HEK293 (cell line): ENCODE results near the gene IGF2BP1.

Source experiments
- BCL11B ChIP-seq: fragments of 450-650 bp; formaldehyde crosslinking; IDR thresholded peaks from 2 replicates; pipeline ENCODE4 v1.5.1; 2016; ENCODE audit warnings: low read depth, missing biosample characterization, missing genetic modification characterization
- GLI2 ChIP-seq: fragments of 450-650 bp; formaldehyde crosslinking; IDR thresholded peaks from 2 replicates; pipeline ENCODE4; 2017; ENCODE audit warnings: missing biosample characterization, missing genetic modification characterization, low read depth, borderline replicate concordance
- GLI4 ChIP-seq: fragments of 450-650 bp; formaldehyde crosslinking; IDR thresholded peaks from 2 replicates; pipeline ENCODE4 v1.5.1; 2016; ENCODE audit warnings: missing biosample characterization, missing genetic modification characterization
- OSR2 ChIP-seq: fragments of 450-650 bp; formaldehyde crosslinking; IDR thresholded peaks from 2 replicates; pipeline ENCODE4 v1.5.1; 2016; ENCODE audit warnings: missing biosample characterization, missing genetic modification characterization
- PRDM1 ChIP-seq: fragments of 450-650 bp; formaldehyde crosslinking; IDR thresholded peaks from 2 replicates; pipeline ENCODE4; 2016; ENCODE audit warnings: missing biosample characterization, missing genetic modification characterization
- ZFP37 ChIP-seq: fragments of 450-650 bp; formaldehyde crosslinking; IDR thresholded peaks from 2 replicates; pipeline ENCODE4 v1.5.1; 2016; ENCODE audit warnings: missing biosample characterization, missing genetic modification characterization
- ZFP69B ChIP-seq: fragments of 450-650 bp; formaldehyde crosslinking; IDR thresholded peaks from 2 replicates; pipeline ENCODE4 v1.5.1; 2016; ENCODE audit warnings: missing biosample characterization, missing genetic modification characterization
- ZNF132 ChIP-seq: fragments of 450-650 bp; formaldehyde crosslinking; IDR thresholded peaks from 2 replicates; pipeline ENCODE4 v1.5.1; 2017; ENCODE audit warnings: missing biosample characterization, missing genetic modification characterization, borderline replicate concordance
- ZNF146 ChIP-seq: fragments of 450-650 bp; formaldehyde crosslinking; IDR thresholded peaks from 2 replicates; pipeline ENCODE4 v1.5.1; 2016; ENCODE audit warnings: missing biosample characterization, missing genetic modification characterization
- ZNF2 ChIP-seq: fragments of 450-650 bp; formaldehyde crosslinking; IDR thresholded peaks from 2 replicates; pipeline ENCODE4 v1.5.1; 2016; ENCODE audit warnings: missing biosample characterization, missing genetic modification characterization
- ZNF211 ChIP-seq: fragments of 450-650 bp; formaldehyde crosslinking; IDR thresholded peaks from 2 replicates; pipeline ENCODE4 v1.5.1; 2016; ENCODE audit warnings: low read depth, missing biosample characterization, missing genetic modification characterization
- ZNF214 ChIP-seq: fragments of 450-650 bp; formaldehyde crosslinking; IDR thresholded peaks from 2 replicates; pipeline ENCODE4 v1.5.1; 2017; ENCODE audit warnings: missing biosample characterization, mild to moderate bottlenecking, missing genetic modification characterization, borderline replicate concordance
- ZNF248 ChIP-seq: fragments of 450-650 bp; formaldehyde crosslinking; IDR thresholded peaks from 2 replicates; pipeline ENCODE4 v1.5.1; 2017; ENCODE audit warnings: missing biosample characterization, missing genetic modification characterization
- ZNF292 ChIP-seq: fragments of 450-650 bp; formaldehyde crosslinking; IDR thresholded peaks from 2 replicates; pipeline ENCODE4 v1.5.1; 2016; ENCODE audit warnings: low read depth, missing biosample characterization, missing genetic modification characterization, borderline replicate concordance
- ZNF311 ChIP-seq: fragments of 450-650 bp; formaldehyde crosslinking; IDR thresholded peaks from 2 replicates; pipeline ENCODE4 v1.5.1; 2017; ENCODE audit warnings: missing biosample characterization, missing genetic modification characterization, borderline replicate concordance
- ZNF335 ChIP-seq: fragments of 450-650 bp; formaldehyde crosslinking; conservative IDR thresholded peaks from 2 replicates; pipeline ENCODE4 v1.5.1; 2016; ENCODE audit warnings: missing biosample characterization, missing genetic modification characterization
- ZNF48 ChIP-seq: fragments of 450-650 bp; formaldehyde crosslinking; IDR thresholded peaks from 2 replicates; pipeline ENCODE4 v1.5.1; 2016; ENCODE audit warnings: missing biosample characterization, missing genetic modification characterization
- ZNF501 ChIP-seq: fragments of 450-650 bp; formaldehyde crosslinking; IDR thresholded peaks from 2 replicates; pipeline ENCODE4 v1.5.1; 2016; ENCODE audit warnings: missing biosample characterization, missing genetic modification characterization
- ZNF544 ChIP-seq: fragments of 450-650 bp; formaldehyde crosslinking; IDR thresholded peaks from 2 replicates; pipeline ENCODE4 v1.5.0; 2017; ENCODE audit warnings: missing biosample characterization, missing genetic modification characterization
- ZNF610 ChIP-seq: fragments of 450-650 bp; formaldehyde crosslinking; IDR thresholded peaks from 2 replicates; pipeline ENCODE4 v1.5.1; 2016; ENCODE audit warnings: missing biosample characterization, missing genetic modification characterization, borderline replicate concordance
- ZNF660 ChIP-seq: fragments of 450-650 bp; IDR thresholded peaks from 2 replicates; pipeline ENCODE4 v1.5.1; 2018; ENCODE audit warnings: missing biosample characterization, mild to moderate bottlenecking, missing genetic modification characterization
- ZNF701 ChIP-seq: fragments of 450-650 bp; formaldehyde crosslinking; IDR thresholded peaks from 2 replicates; pipeline ENCODE4 v1.5.1; 2016; ENCODE audit warnings: missing biosample characterization, missing genetic modification characterization
- ZNF768 ChIP-seq: fragments of 450-650 bp; formaldehyde crosslinking; IDR thresholded peaks from 2 replicates; pipeline ENCODE4 v1.5.1; 2018; ENCODE audit warnings: missing biosample characterization, mild to moderate bottlenecking, missing genetic modification characterization
- TF ChIP-seq, protein P1 (sequence below): fragments of 450-650 bp; formaldehyde crosslinking; IDR thresholded peaks from 2 replicates; pipeline ENCODE4 v1.5.1; 2016; ENCODE audit warnings: missing biosample characterization, missing genetic modification characterization, low read depth
- TF ChIP-seq, protein P2 (sequence below): fragments of 450-650 bp; formaldehyde crosslinking; IDR thresholded peaks from 2 replicates; pipeline ENCODE4 v1.5.1; 2016; ENCODE audit warnings: missing biosample characterization, missing genetic modification characterization
- TF ChIP-seq, protein P3 (sequence below): fragments of 450-650 bp; formaldehyde crosslinking; IDR thresholded peaks from 2 replicates; pipeline ENCODE4 v1.5.1; 2016; ENCODE audit warnings: missing biosample characterization, missing genetic modification characterization, borderline replicate concordance
- TF ChIP-seq, protein P4 (sequence below): fragments of 450-650 bp; formaldehyde crosslinking; IDR thresholded peaks from 2 replicates; pipeline ENCODE4 v1.5.1; 2016; ENCODE audit warnings: missing biosample characterization, missing genetic modification characterization
- TF ChIP-seq, protein P5 (sequence below): fragments of 450-650 bp; formaldehyde crosslinking; IDR thresholded peaks from 2 replicates; pipeline ENCODE4 v1.5.1; 2016; ENCODE audit warnings: missing biosample characterization, missing genetic modification characterization

The IGF2BP1 gene

DNA sequence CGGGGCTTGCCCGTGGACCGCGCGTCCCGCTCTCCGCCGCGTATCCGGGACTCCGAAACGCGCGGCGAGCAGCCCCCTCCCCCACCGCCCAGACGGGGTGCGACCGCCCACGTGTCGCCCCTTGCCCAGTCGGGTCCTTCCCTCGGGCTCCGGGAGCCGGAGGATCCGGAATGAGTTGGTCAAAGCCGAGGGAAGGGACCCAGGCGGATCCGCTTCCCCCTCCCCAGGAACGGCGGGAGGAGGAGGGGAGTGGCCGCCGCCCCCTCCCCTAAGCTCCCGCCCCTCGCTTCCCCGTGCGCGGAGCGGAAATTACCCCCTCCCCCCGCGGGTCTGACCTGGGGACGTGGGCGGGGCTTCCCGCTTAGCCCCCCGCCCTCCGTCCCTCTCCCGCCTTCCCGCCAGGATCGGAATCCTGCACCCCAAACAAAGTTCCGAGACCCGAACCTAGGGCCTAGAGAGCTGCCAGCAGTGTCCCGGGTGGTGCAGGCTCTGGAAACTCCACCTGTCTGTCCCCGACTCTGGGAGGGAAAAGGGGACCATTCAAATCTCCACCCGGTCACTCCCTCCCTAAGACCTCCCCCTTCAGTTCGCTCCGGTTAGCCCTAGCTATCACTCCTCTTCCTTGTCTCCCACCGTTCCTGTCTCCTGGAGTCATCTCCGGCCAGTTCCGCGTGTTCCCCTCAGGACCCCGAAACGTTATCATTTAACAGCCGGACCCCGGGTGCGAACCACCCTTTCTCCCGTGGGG, 1.0 kb upstream of the IGF2BP1 start (continued):
- no peak for TF ChIP-seq ZFP69B (tag by site-specific recombination)
- 0 out of 2 replicates have a peak, but pooled peaks have one; percentile 22 for TF ChIP-seq OSR2
- TF ChIP-seq, protein P1, sequence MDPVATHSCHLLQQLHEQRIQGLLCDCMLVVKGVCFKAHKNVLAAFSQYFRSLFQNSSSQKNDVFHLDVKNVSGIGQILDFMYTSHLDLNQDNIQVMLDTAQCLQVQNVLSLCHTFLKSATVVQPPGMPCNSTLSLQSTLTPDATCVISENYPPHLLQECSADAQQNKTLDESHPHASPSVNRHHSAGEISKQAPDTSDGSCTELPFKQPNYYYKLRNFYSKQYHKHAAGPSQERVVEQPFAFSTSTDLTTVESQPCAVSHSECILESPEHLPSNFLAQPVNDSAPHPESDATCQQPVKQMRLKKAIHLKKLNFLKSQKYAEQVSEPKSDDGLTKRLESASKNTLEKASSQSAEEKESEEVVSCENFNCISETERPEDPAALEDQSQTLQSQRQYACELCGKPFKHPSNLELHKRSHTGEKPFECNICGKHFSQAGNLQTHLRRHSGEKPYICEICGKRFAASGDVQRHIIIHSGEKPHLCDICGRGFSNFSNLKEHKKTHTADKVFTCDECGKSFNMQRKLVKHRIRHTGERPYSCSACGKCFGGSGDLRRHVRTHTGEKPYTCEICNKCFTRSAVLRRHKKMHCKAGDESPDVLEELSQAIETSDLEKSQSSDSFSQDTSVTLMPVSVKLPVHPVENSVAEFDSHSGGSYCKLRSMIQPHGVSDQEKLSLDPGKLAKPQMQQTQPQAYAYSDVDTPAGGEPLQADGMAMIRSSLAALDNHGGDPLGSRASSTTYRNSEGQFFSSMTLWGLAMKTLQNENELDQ (tag by site-specific recombination) = no peak
- no peak for TF ChIP-seq GLI2
- TF ChIP-seq, protein P2, sequence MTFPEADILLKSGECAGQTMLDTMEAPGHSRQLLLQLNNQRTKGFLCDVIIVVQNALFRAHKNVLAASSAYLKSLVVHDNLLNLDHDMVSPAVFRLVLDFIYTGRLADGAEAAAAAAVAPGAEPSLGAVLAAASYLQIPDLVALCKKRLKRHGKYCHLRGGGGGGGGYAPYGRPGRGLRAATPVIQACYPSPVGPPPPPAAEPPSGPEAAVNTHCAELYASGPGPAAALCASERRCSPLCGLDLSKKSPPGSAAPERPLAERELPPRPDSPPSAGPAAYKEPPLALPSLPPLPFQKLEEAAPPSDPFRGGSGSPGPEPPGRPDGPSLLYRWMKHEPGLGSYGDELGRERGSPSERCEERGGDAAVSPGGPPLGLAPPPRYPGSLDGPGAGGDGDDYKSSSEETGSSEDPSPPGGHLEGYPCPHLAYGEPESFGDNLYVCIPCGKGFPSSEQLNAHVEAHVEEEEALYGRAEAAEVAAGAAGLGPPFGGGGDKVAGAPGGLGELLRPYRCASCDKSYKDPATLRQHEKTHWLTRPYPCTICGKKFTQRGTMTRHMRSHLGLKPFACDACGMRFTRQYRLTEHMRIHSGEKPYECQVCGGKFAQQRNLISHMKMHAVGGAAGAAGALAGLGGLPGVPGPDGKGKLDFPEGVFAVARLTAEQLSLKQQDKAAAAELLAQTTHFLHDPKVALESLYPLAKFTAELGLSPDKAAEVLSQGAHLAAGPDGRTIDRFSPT (tag by site-specific recombination) = peak; percentile 69
- no peak for TF ChIP-seq ZNF311 (tag by site-specific recombination)
- TF ChIP-seq ZNF335 (tag by site-specific recombination) = peak; percentile 75
- TF ChIP-seq, protein P3, sequence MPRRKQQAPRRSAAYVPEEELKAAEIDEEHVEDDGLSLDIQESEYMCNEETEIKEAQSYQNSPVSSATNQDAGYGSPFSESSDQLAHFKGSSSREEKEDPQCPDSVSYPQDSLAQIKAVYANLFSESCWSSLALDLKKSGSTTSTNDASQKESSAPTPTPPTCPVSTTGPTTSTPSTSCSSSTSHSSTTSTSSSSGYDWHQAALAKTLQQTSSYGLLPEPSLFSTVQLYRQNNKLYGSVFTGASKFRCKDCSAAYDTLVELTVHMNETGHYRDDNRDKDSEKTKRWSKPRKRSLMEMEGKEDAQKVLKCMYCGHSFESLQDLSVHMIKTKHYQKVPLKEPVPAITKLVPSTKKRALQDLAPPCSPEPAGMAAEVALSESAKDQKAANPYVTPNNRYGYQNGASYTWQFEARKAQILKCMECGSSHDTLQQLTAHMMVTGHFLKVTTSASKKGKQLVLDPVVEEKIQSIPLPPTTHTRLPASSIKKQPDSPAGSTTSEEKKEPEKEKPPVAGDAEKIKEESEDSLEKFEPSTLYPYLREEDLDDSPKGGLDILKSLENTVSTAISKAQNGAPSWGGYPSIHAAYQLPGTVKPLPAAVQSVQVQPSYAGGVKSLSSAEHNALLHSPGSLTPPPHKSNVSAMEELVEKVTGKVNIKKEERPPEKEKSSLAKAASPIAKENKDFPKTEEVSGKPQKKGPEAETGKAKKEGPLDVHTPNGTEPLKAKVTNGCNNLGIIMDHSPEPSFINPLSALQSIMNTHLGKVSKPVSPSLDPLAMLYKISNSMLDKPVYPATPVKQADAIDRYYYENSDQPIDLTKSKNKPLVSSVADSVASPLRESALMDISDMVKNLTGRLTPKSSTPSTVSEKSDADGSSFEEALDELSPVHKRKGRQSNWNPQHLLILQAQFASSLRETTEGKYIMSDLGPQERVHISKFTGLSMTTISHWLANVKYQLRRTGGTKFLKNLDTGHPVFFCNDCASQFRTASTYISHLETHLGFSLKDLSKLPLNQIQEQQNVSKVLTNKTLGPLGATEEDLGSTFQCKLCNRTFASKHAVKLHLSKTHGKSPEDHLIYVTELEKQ (tag by site-specific recombination) = no peak
- no peak for TF ChIP-seq ZNF211 (tag by site-specific recombination)
- TF ChIP-seq ZNF248 (tag by site-specific recombination) = no peak
- TF ChIP-seq ZNF544 (tag by site-specific recombination) = no peak
- no peak for TF ChIP-seq PRDM1
- TF ChIP-seq ZNF501 (tag by site-specific recombination) = peak; percentile 69; the same call in 1 of the 2 replicates
- no peak for TF ChIP-seq ZNF146 (tag by site-specific recombination)
- TF ChIP-seq ZNF660 (tag by site-specific recombination) = peak; percentile 13
- TF ChIP-seq ZNF292 (tag by site-specific recombination) = no peak
- TF ChIP-seq GLI4 (tag by site-specific recombination) = no peak
- TF ChIP-seq ZFP37 (tag by site-specific recombination) = no peak
- TF ChIP-seq BCL11B (tag by site-specific recombination) = peak; percentile 90
- TF ChIP-seq ZNF132 = no peak
- no peak for TF ChIP-seq ZNF768 (tag by site-specific recombination)
- no peak for TF ChIP-seq ZNF214
- TF ChIP-seq, protein P4, sequence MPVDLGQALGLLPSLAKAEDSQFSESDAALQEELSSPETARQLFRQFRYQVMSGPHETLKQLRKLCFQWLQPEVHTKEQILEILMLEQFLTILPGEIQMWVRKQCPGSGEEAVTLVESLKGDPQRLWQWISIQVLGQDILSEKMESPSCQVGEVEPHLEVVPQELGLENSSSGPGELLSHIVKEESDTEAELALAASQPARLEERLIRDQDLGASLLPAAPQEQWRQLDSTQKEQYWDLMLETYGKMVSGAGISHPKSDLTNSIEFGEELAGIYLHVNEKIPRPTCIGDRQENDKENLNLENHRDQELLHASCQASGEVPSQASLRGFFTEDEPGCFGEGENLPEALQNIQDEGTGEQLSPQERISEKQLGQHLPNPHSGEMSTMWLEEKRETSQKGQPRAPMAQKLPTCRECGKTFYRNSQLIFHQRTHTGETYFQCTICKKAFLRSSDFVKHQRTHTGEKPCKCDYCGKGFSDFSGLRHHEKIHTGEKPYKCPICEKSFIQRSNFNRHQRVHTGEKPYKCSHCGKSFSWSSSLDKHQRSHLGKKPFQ (tag by site-specific recombination) = no peak
- TF ChIP-seq, protein P5, sequence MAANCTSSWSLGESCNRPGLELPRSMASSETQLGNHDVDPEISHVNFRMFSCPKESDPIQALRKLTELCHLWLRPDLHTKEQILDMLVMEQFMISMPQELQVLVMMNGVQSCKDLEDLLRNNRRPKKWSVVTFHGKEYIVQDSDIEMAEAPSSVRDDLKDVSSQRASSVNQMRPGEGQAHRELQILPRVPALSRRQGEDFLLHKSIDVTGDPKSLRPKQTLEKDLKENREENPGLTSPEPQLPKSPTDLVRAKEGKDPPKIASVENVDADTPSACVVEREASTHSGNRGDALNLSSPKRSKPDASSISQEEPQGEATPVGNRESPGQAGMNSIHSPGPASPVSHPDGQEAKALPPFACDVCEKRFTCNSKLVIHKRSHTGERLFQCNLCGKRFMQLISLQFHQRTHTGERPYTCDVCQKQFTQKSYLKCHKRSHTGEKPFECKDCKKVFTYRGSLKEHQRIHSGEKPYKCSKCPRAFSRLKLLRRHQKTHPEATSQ (tag by site-specific recombination) = 0 out of 2 replicates have a peak, but pooled peaks have one; percentile 42
- no peak for TF ChIP-seq ZNF2 (tag by site-specific recombination)
- no peak for TF ChIP-seq ZNF610 (tag by site-specific recombination)
- TF ChIP-seq ZNF48 (tag by site-specific recombination) = no peak
- TF ChIP-seq ZNF701 (tag by site-specific recombination) = no peak; the same call in 1 of the 2 replicates
